Heart left ventricle (tissue), 13 donors: ENCODE results near the gene EFEMP2.

Source experiments
- CTCF ChIP-seq, 12 donors: fragments of 200-600 bp; sonication (generic) in 4 of 12; IDR thresholded peaks; one replicate each; pipeline versions ENCODE4 v1.5.0 to v1.8.0; 2018 to 2022; ENCODE audit warnings: antibody characterized with exemption in 12 of 12, mild to moderate bottlenecking in 5 of 12
- POLR2A ChIP-seq, 2 donors: fragments of 450-650 bp; IDR thresholded peaks; one replicate each; pipeline ENCODE4 v1.6.1; 2017; ENCODE audit warnings: antibody characterized with exemption in 2 of 2, mild to moderate bottlenecking in 2 of 2, moderate library complexity in 2 of 2
- donor health status: ischemic (EF 13 %, LVEDD 7.1; RV severe dilation, severe dysfunction).
- donor health status: DM: no; HTN: yes; CAD: no.
- donor health status: DM: no; HTN: no; CAD: no.
- donor health status: ischemic (EF 25% LVEDD 6.9; RV normal size, moderate dysfunction).
- donor health status: ischemic (EF 25% LVEDD 5.7; RV mildly dilated, moderate dysfunction).
- donor health status: ischemic (EF 35%, LVEDD 5.7; RV mildly dilated, moderate dysfunction).
- donor health status: nonischemic (EF 11% LVEDD 7.7; RV severe dilation, severe dysfunction).
- donor health status: DM: yes; HTN: yes; CAD: no.
- donor health status: PGD.
- donor health status: ischemic (EF 29% LVEDD 5.4; RV normal size, mild dysfunction).
- donor health status: nonischemic (EF 23%, LVEDD 6.1; RV moderate dilation, normal function).

- TF ChIP-seq CTCF (IDR thresholded peaks at IDR 0.05) (no peak), POLR2A (IDR thresholded peaks at IDR 0.05) (peak in 1 of 2 donors; percentile 10)
These were observed 4.4 kb downstream of the EFEMP2 start for GRCh38 chr11:65868076-65868667.
